ENCODE data around the gene MPL.

GRCh38 chr1:43351421-43352350 is 14.1 kb downstream of the MPL start:
- TF ChIP-seq GABPA (IDR thresholded peaks at IDR 0.05 in 1 of 2, conservative IDR thresholded peaks at IDR 0.05 in 1 of 2) (no peak), CTCF (IDR thresholded peaks at IDR 0.05; ENCODE audit: low read depth, low read length, missing input control) (no peak), SP1 (IDR thresholded peaks at IDR 0.05) (no peak), HNF4G (IDR thresholded peaks at IDR 0.05) (no peak), REST (IDR thresholded peaks at IDR 0.05) (no peak), JUND (IDR thresholded peaks at IDR 0.05) (no peak)
